ENCODE measurements around the gene KLHL22. TPM values are rescaled to one million over a fixed set of nuclear protein-coding genes. Genes with fewer than 3 reads are reported as not detected.

The KLHL22 gene
- total and polyA plus RNA-seq, 2 of the 4 experiments (the other 2 are of a cell fraction) = 27.1 to 30.1 TPM

- Histone ChIP-seq H4K20me1 (ENCODE audit: insufficient read depth, low read length) (no peaks in the 10 kb centered on the region), H2AK9ac (replicated peaks; ENCODE audit: low read depth, low read length, poor library complexity) (no peak overlapping the region), H3K18ac (ENCODE audit: low read depth, low read length) (no peak overlapping the region), H3K79me1 (ENCODE audit: low read depth in 1 of 2, low read length in 2 of 2) (peaks cover 0 to 12% of the 10 kb centered on the region in 2 experiments; a peak in 2 of 4 replicates), H4K5ac (ENCODE audit: low read depth, low read length) (no peak overlapping the region), H2BK20ac (ENCODE audit: low read depth, low read length) (no peak overlapping the region), H3K4me3 (ENCODE audit: insufficient read depth, low read depth, low read length) (no peak overlapping the region), H2AFZ (replicated peaks; ENCODE audit: low read length, poor library complexity) (no peak overlapping the region), H3K36me3 (ENCODE audit: control insufficient read depth, insufficient read depth, low read length) (peaks cover 19% of the 10 kb centered on the region), H3K4ac (ENCODE audit: low read depth, low read length) (no peak overlapping the region), H3K9me1 (ENCODE audit: insufficient read depth, low read length) (no peaks in the 10 kb centered on the region), H4K8ac (ENCODE audit: low read depth in 2 of 2, low read length in 2 of 2) (no peak overlapping the region), H3K4me2 (ENCODE audit: low read depth, low read length) (no peak overlapping the region), H3K27ac (ENCODE audit: insufficient read depth, low read length) (no peak overlapping the region), H2BK120ac (ENCODE audit: low read depth, low read length) (no peak overlapping the region), H3K9me3 (ENCODE audit: control insufficient read depth, insufficient read depth, low read length) (no peaks in the 10 kb centered on the region), H3K27me3 (ENCODE audit: control insufficient read depth, insufficient read depth, low read length) (no peaks in the 10 kb centered on the region), H2BK15ac (ENCODE audit: low read depth, low read length) (no peak overlapping the region), H3K4me1 (ENCODE audit: control insufficient read depth, insufficient read depth, low read length) (peaks cover 5% of the 10 kb centered on the region), H3K9ac (ENCODE audit: low read depth, low read length) (no peak overlapping the region), H3K56ac (ENCODE audit: extremely low read depth, insufficient read depth, low read length) (no peak overlapping the region), H3K23ac (ENCODE audit: low read depth, low read length) (no peak overlapping the region), H2BK5ac (ENCODE audit: low read depth, low read length, poor library complexity, severe bottlenecking) (no peak overlapping the region), H4K91ac (ENCODE audit: insufficient read depth, low read depth, low read length) (no peak overlapping the region), H3K14ac (replicated peaks; ENCODE audit: low read depth, low read length) (no peak overlapping the region), H2AK5ac (ENCODE audit: low read depth, low read length) (no peak overlapping the region)
- 96% methylated on average over 12 of the region's 15 CpGs; no CpG with 5 or more reads in 1 of the 2 experiments for WGBS, 2 experiments (ENCODE audit: extremely low coverage in 2 of 2, insufficient read length in 1 of 2)
- DNase-seq (no peak), ATAC-seq (ENCODE audit: low read depth) (no peak)
- no TSS peak for BruUV-seq (replicated peaks)
- dilution Hi-C loops (cut with HindIII; ENCODE audit: low sequenced_read_pairs, unreplicated experiment) (no loop called here), intact Hi-C loops (cut with micrococcal nuclease) (loop anchor here (5.0 kb wide), 2 partner anchors 40 to 300 kb away; partner anchors contain the start of gene KLHL22), in situ Hi-C loops (cut with MboI; ENCODE audit: low sequenced_read_pairs) (loop anchor here (10.0 kb wide), 2 partner anchors 63 to 303 kb away; partner anchors contain the start of genes CCDC188 and ZNF74)
- ChIA-PET POLR2A (ENCODE audit: unreplicated experiment) (no interaction called here), CTCF (no interaction called here)
- TF ChIP-seq FOS (IDR thresholded peaks at IDR 0.05; ENCODE audit: low read depth, low read length) (no peak), RFX5 (IDR thresholded peaks at IDR 0.05; ENCODE audit: low read depth, low read length) (no peak), BHLHE40 (IDR thresholded peaks at IDR 0.05; ENCODE audit: low read depth, low read length) (no peak), RAD21 (IDR thresholded peaks at IDR 0.05; ENCODE audit: low read length) (no peak), CEBPB (IDR thresholded peaks at IDR 0.05; ENCODE audit: low read depth, low read length) (no peak), NFE2L2 (IDR thresholded peaks at IDR 0.05; ENCODE audit: low read depth, low read length) (no peak), POLR2A (IDR thresholded peaks at IDR 0.05; ENCODE audit: low read depth, low read length) (no peak), CHD1 (IDR thresholded peaks at IDR 0.05; ENCODE audit: low read depth, low read length) (no peak), CTCF (conservative IDR thresholded peaks at IDR 0.05; ENCODE audit: low read depth, low read length) (no peak), MAZ (IDR thresholded peaks at IDR 0.05; ENCODE audit: borderline replicate concordance, low read depth, low read length) (no peak), RCOR1 (IDR thresholded peaks at IDR 0.05; ENCODE audit: insufficient replicate concordance, low read length) (no peak), SMC3 (IDR thresholded peaks at IDR 0.05; ENCODE audit: low read depth, low read length) (no peak), MXI1 (IDR thresholded peaks at IDR 0.05; ENCODE audit: borderline replicate concordance, low read depth, low read length) (no peak)
- TF ChIP-seq, protein P1, sequence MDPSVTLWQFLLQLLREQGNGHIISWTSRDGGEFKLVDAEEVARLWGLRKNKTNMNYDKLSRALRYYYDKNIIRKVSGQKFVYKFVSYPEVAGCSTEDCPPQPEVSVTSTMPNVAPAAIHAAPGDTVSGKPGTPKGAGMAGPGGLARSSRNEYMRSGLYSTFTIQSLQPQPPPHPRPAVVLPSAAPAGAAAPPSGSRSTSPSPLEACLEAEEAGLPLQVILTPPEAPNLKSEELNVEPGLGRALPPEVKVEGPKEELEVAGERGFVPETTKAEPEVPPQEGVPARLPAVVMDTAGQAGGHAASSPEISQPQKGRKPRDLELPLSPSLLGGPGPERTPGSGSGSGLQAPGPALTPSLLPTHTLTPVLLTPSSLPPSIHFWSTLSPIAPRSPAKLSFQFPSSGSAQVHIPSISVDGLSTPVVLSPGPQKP (IDR thresholded peaks at IDR 0.05; ENCODE audit: borderline replicate concordance, low read depth, low read length) = no peak
- TF ChIP-seq, protein P2, sequence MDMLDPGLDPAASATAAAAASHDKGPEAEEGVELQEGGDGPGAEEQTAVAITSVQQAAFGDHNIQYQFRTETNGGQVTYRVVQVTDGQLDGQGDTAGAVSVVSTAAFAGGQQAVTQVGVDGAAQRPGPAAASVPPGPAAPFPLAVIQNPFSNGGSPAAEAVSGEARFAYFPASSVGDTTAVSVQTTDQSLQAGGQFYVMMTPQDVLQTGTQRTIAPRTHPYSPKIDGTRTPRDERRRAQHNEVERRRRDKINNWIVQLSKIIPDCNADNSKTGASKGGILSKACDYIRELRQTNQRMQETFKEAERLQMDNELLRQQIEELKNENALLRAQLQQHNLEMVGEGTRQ (IDR thresholded peaks at IDR 0.05; ENCODE audit: low read depth, low read length) = no peak
These were observed 37.9 kb downstream of the KLHL22 start for GRCh38 chr22:20457506-20458240.

Measured in IMR-90 (cell line).